Adrenal gland (tissue), 5 donors: ENCODE data around the gene FMN1.

Source experiments
- CTCF ChIP-seq, 6 experiments: fragments of 450-650 bp in 4 of 6; fragments of 200-600 bp in 2 of 6; sonication (generic) in 1 of 6; IDR thresholded peaks; 1 replicate in 5 of 6; 2 replicates in 1 of 6; pipeline versions ENCODE4 v1.5.1 to v1.8.0; 2016 to 2021; ENCODE audit warnings: antibody characterized with exemption in 6 of 6, mild to moderate bottlenecking in 2 of 6, moderate library complexity in 1 of 6
- POLR2A ChIP-seq, 2 donors: fragments of 450-650 bp; IDR thresholded peaks; one replicate each; pipeline ENCODE4 v1.6.1; 2017; ENCODE audit warnings: antibody characterized with exemption in 2 of 2, mild to moderate bottlenecking in 2 of 2, moderate library complexity in 1 of 2
- donor health status: DM: no; HTN: no; CAD: no.

DNA sequence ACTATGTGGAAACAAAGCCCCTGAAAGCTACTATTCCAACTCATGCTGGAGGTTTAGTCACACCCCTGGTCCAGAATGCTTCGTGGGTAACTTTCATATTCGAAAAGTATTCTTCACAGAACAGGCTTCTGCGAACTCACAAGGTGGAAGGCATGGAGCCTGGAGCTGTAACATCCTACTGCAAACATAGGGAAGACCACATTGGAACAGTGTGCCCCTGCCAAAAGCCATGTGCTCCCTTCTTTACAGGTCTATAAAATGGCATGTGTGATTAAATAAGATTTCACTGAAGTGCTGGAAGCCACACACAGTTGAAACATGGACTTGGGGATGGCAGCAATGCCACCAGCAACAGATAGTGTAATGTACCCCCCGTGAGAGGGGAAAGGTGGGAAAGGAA, 370.8 kb downstream of the FMN1 start:
- TF ChIP-seq POLR2A (IDR thresholded peaks at IDR 0.05) (no peak), CTCF (IDR thresholded peaks at IDR 0.05) (no peak)
